Measurements from ENCODE around the gene SENP8.

The SENP8 gene

GRCh38 chr15:72133211-72133610, 15.0 kb downstream of the SENP8 start:
- TF ChIP-seq SIN3A (IDR thresholded peaks at IDR 0.05; ENCODE audit: borderline replicate concordance, insufficient read depth, low read length) (no peak), FOXP2 (optimal IDR thresholded peaks at IDR 0.05; ENCODE audit: borderline replicate concordance, extremely low read depth, extremely low read length, insufficient read depth) (no peak), POLR2AphosphoS5 (IDR thresholded peaks at IDR 0.05; ENCODE audit: low read depth, low read length) (no peak), TAF1 (IDR thresholded peaks at IDR 0.05; ENCODE audit: borderline replicate concordance, insufficient read depth, low read length) (no peak)
- TF ChIP-seq, protein P1, sequence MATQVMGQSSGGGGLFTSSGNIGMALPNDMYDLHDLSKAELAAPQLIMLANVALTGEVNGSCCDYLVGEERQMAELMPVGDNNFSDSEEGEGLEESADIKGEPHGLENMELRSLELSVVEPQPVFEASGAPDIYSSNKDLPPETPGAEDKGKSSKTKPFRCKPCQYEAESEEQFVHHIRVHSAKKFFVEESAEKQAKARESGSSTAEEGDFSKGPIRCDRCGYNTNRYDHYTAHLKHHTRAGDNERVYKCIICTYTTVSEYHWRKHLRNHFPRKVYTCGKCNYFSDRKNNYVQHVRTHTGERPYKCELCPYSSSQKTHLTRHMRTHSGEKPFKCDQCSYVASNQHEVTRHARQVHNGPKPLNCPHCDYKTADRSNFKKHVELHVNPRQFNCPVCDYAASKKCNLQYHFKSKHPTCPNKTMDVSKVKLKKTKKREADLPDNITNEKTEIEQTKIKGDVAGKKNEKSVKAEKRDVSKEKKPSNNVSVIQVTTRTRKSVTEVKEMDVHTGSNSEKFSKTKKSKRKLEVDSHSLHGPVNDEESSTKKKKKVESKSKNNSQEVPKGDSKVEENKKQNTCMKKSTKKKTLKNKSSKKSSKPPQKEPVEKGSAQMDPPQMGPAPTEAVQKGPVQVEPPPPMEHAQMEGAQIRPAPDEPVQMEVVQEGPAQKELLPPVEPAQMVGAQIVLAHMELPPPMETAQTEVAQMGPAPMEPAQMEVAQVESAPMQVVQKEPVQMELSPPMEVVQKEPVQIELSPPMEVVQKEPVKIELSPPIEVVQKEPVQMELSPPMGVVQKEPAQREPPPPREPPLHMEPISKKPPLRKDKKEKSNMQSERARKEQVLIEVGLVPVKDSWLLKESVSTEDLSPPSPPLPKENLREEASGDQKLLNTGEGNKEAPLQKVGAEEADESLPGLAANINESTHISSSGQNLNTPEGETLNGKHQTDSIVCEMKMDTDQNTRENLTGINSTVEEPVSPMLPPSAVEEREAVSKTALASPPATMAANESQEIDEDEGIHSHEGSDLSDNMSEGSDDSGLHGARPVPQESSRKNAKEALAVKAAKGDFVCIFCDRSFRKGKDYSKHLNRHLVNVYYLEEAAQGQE (IDR thresholded peaks at IDR 0.05; ENCODE audit: insufficient read depth in 1 of 2, low read depth in 2 of 2, low read length in 2 of 2): no peak

GRCh38 chr15:72135719-72136118, 17.5 kb downstream of the SENP8 start:
- TF ChIP-seq FOXP2 (optimal IDR thresholded peaks at IDR 0.05; ENCODE audit: borderline replicate concordance, extremely low read depth, extremely low read length, insufficient read depth) (no peak), POLR2AphosphoS5 (IDR thresholded peaks at IDR 0.05; ENCODE audit: low read depth, low read length) (no peak)

- TF ChIP-seq SIN3A (IDR thresholded peaks at IDR 0.05; ENCODE audit: borderline replicate concordance, insufficient read depth, low read length) (no peak), TAF1 (IDR thresholded peaks at IDR 0.05; ENCODE audit: borderline replicate concordance, insufficient read depth, low read length) (no peak), FOXP2 (optimal IDR thresholded peaks at IDR 0.05; ENCODE audit: borderline replicate concordance, extremely low read depth, extremely low read length, insufficient read depth) (no peak), POLR2AphosphoS5 (IDR thresholded peaks at IDR 0.05; ENCODE audit: low read depth, low read length) (no peak)
- TF ChIP-seq, protein P1 (IDR thresholded peaks at IDR 0.05; ENCODE audit: insufficient read depth in 1 of 2, low read depth in 2 of 2, low read length in 2 of 2): no peak
Measured at GRCh38 chr15:72136170-72137051, 18.2 kb downstream of the SENP8 start.

GRCh38 chr15:72139667-72140066, 21.5 kb downstream of the SENP8 start:
- TF ChIP-seq SIN3A (IDR thresholded peaks at IDR 0.05; ENCODE audit: borderline replicate concordance, insufficient read depth, low read length): no peak
- no peak for TF ChIP-seq POLR2AphosphoS5 (IDR thresholded peaks at IDR 0.05; ENCODE audit: low read depth, low read length)
- no peak for TF ChIP-seq TAF1 (IDR thresholded peaks at IDR 0.05; ENCODE audit: borderline replicate concordance, insufficient read depth, low read length)
- no peak for TF ChIP-seq FOXP2 (optimal IDR thresholded peaks at IDR 0.05; ENCODE audit: borderline replicate concordance, extremely low read depth, extremely low read length, insufficient read depth)
- TF ChIP-seq, protein P1 (IDR thresholded peaks at IDR 0.05; ENCODE audit: insufficient read depth in 1 of 2, low read depth in 2 of 2, low read length in 2 of 2): no peak

- TF ChIP-seq POLR2AphosphoS5 (IDR thresholded peaks at IDR 0.05; ENCODE audit: low read depth, low read length): no peak
- TF ChIP-seq SIN3A (IDR thresholded peaks at IDR 0.05; ENCODE audit: borderline replicate concordance, insufficient read depth, low read length): no peak
- TF ChIP-seq, protein P1 (IDR thresholded peaks at IDR 0.05; ENCODE audit: insufficient read depth in 1 of 2, low read depth in 2 of 2, low read length in 2 of 2): no peak
- no peak for TF ChIP-seq FOXP2 (optimal IDR thresholded peaks at IDR 0.05; ENCODE audit: borderline replicate concordance, extremely low read depth, extremely low read length, insufficient read depth)
- no peak for TF ChIP-seq TAF1 (IDR thresholded peaks at IDR 0.05; ENCODE audit: borderline replicate concordance, insufficient read depth, low read length)
Measured at GRCh38 chr15:72140088-72140487, 21.9 kb downstream of the SENP8 start.

Data from PFSK-1 (cell line).